Stimulated activated CD8-positive, alpha-beta memory T cell treated with anti-CD3 and anti-CD28 coated beads, Interleukin-15, amount 100 ng/mL, for 1 hour (primary cell): ENCODE measurements around the gene COQ10A.
"Not testable (repeated sequence)": the region's sequence is repeated elsewhere in the genome, so short reads cannot be mapped to it uniquely, and the experiment has no call there.

Experiments used
- DNase-seq: peaks from one replicate; pipeline ENCODE4 v3.0.0-alpha.2; 2020; ENCODE audit warnings: low read depth

COQ10A gene

GRCh38 chr12:56243731-56244181, 23.0 kb upstream of the COQ10A start:
- DNase-seq: no peak

GRCh38 chr12:56244494-56244893, 22.2 kb upstream of the COQ10A start:
- no peak for DNase-seq

GRCh38 chr12:56247923-56248322, 18.8 kb upstream of the COQ10A start:
- DNase-seq: no peak

- no peak for DNase-seq
Measured at GRCh38 chr12:56248711-56249110, 18.0 kb upstream of the COQ10A start.

- DNase-seq: no peak
Measured at GRCh38 chr12:56252649-56253048, 14.1 kb upstream of the COQ10A start.

- DNase-seq: no peak
Measured at GRCh38 chr12:56253091-56253490, 13.7 kb upstream of the COQ10A start.

GRCh38 chr12:56255671-56256070, 11.1 kb upstream of the COQ10A start:
- no peak for DNase-seq

- DNase-seq: no peak
Measured at GRCh38 chr12:56256326-56256960, 10.3 kb upstream of the COQ10A start.

- DNase-seq: no peak
Measured at GRCh38 chr12:56257071-56257470, 9.7 kb upstream of the COQ10A start.

GRCh38 chr12:56257491-56258067, 9.2 kb upstream of the COQ10A start:
- DNase-seq: no peak

- DNase-seq: peak; percentile 44
Measured at GRCh38 chr12:56258068-56258819, 8.5 kb upstream of the COQ10A start, which contains the start of gene ANKRD52. TSS of gene ANKRD52 (minus strand) at chr12:56258384. CDS start at chr12:56258269, 115 bp downstream.

GRCh38 chr12:56258820-56259183, 7.9 kb upstream of the COQ10A start:
- no peak for DNase-seq

GRCh38 chr12:56260380-56260779, 6.4 kb upstream of the COQ10A start:
- DNase-seq: no peak

- DNase-seq: no peak
Measured at GRCh38 chr12:56260921-56261320, 5.8 kb upstream of the COQ10A start.

GRCh38 chr12:56261503-56262232, 5.1 kb upstream of the COQ10A start:
- no peak for DNase-seq

GRCh38 chr12:56262955-56263354, 3.8 kb upstream of the COQ10A start:
- DNase-seq: not testable (repeated sequence)

- not testable (repeated sequence) for DNase-seq
Measured at GRCh38 chr12:56266068-56266692, 562 bp upstream of the COQ10A start.

- no peak for DNase-seq
Measured at GRCh38 chr12:56267443-56268071, 815 bp downstream of the COQ10A start.

GRCh38 chr12:56271031-56271430, 4.3 kb downstream of the COQ10A start:
- no peak for DNase-seq

- not testable (repeated sequence) for DNase-seq
Measured at GRCh38 chr12:56272468-56272867, 5.7 kb downstream of the COQ10A start.

- no peak for DNase-seq
Measured at GRCh38 chr12:56274299-56274698, 7.6 kb downstream of the COQ10A start.

GRCh38 chr12:56278905-56279304, 12.2 kb downstream of the COQ10A start:
- no peak for DNase-seq
